Colonic mucosa (tissue), 4 donors: ENCODE results near the gene SPRYD3. TPM values are rescaled to one million over a fixed set of nuclear protein-coding genes. Genes with fewer than 3 reads are reported as not detected.

Experiments
- DNase-seq: peaks from one replicate; pipeline ENCODE4 v3.0.0-alpha.2; 2020
- H3K27ac ChIP-seq: fragments of 200-600 bp; one replicate; pipeline ENCODE4 v1.8.0; 2021
- H3K27me3 ChIP-seq: fragments of 200-600 bp; one replicate; pipeline ENCODE4 v1.8.0; 2021
- H3K36me3 ChIP-seq: fragments of 200-600 bp; one replicate; pipeline ENCODE4 v1.8.0; 2021
- H3K4me1 ChIP-seq: fragments of 200-600 bp; one replicate; pipeline ENCODE4 v1.8.0; 2021; ENCODE audit warnings: mild to moderate bottlenecking
- H3K4me3 ChIP-seq: fragments of 200-600 bp; one replicate; pipeline ENCODE4 v1.8.0; 2021
- H3K9ac ChIP-seq, 2 donors: one replicate each; pipeline ENCODE4 v1.7.0; 2013; ENCODE audit warnings: control low read depth in 2 of 2, low read depth in 2 of 2, low read length in 2 of 2
- H3K9me3 ChIP-seq: fragments of 200-600 bp; one replicate; pipeline ENCODE4 v1.8.0; 2021
- intact Hi-C: fragments of 100-400 bp; cut with DNase I; formaldehyde crosslinking; loops from one replicate; pipeline ENCODE4 v1.14.1; 2022
- total RNA-seq, 2 donors: library from RNA; stranded (reverse); fragmentation: NEBNext Ultra II Directional in 1 of 2; extraction: Animal tissue kit (Norgen Biotek cat#: 25700) in 1 of 2; gene quantifications; one replicate each; pipeline ENCODE4 v1.2.1, GENCODE V29; 2021
- TF ChIP-seq, protein P1 (sequence below): fragments of 200-600 bp; IDR thresholded peaks from one replicate; pipeline ENCODE4 v1.8.0; 2022; ENCODE audit warnings: antibody characterized with exemption, mild to moderate bottlenecking
- donor health status: healthy.
- donor health status: DM: no; HTN: no; CAD: no.
- donor health status: DM: no; HTN: no; CAD: no.

Gene SPRYD3
- total RNA-seq, 2 donors from 2014 or later, result 32.5 to 35.0 TPM

GRCh38 chr12:53102883-53103807, 24.0 kb upstream of the SPRYD3 start, which contains the start of gene SOAT2:
Gene SOAT2, plus strand, starts transcription at chr12:53103486. Its CDS starts 92 bp downstream, at chr12:53103578.
- Histone ChIP-seq H3K27ac (no peak within 1 kb of the TSS), H3K9me3 (no peaks in the 10 kb centered on the region), H3K36me3 (no peaks in the 10 kb centered on the region), H3K9ac (no peak within 1 kb of the TSS), H3K4me1 (peaks cover 6% of the 10 kb centered on the region), H3K27me3 (no peaks in the 10 kb centered on the region), H3K4me3 (no peak within 1 kb of the TSS)
- peak; percentile 19 for DNase-seq
- TF ChIP-seq, protein P1, sequence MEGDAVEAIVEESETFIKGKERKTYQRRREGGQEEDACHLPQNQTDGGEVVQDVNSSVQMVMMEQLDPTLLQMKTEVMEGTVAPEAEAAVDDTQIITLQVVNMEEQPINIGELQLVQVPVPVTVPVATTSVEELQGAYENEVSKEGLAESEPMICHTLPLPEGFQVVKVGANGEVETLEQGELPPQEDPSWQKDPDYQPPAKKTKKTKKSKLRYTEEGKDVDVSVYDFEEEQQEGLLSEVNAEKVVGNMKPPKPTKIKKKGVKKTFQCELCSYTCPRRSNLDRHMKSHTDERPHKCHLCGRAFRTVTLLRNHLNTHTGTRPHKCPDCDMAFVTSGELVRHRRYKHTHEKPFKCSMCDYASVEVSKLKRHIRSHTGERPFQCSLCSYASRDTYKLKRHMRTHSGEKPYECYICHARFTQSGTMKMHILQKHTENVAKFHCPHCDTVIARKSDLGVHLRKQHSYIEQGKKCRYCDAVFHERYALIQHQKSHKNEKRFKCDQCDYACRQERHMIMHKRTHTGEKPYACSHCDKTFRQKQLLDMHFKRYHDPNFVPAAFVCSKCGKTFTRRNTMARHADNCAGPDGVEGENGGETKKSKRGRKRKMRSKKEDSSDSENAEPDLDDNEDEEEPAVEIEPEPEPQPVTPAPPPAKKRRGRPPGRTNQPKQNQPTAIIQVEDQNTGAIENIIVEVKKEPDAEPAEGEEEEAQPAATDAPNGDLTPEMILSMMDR, result no peak
- intact Hi-C loops, result no loop called here

- Histone ChIP-seq H3K9me3 (no peaks in the 10 kb centered on the region), H3K9ac (no peak overlapping the region), H3K27ac (no peak overlapping the region), H3K36me3 (no peaks in the 10 kb centered on the region), H3K27me3 (no peaks in the 10 kb centered on the region), H3K4me3 (no peak overlapping the region), H3K4me1 (peaks cover 16% of the 10 kb centered on the region)
- DNase-seq, result peak; percentile 17
- TF ChIP-seq, protein P1, result no peak
- intact Hi-C loops, result no loop called here
These were observed 23.0 kb upstream of the SPRYD3 start for GRCh38 chr12:53101931-53102781.

DNA sequence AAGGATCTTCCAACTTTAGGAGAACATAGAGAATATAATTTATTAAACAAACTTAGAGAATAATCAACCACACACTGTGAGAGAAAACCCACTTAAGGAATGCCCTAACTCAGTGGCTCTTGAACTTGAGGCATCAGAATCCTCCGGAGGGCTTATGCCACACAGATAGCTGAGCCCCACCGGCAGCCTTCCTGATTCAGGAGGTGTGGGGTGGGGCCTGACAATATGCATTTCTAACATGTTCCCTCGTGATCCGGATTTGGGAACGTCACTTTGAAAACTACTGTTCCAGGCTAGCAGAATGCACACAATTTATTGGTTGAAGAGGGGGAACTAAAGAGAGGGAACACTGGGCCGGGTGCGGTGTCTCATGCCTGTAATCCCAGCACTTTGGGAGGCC, 22.1 kb upstream of the SPRYD3 start:
- H3K9ac ChIP-seq, result no peak overlapping the region
- DNase-seq, result peak; percentile 15
- no peak overlapping the region for H3K4me3 ChIP-seq
- no peaks in the 10 kb centered on the region for H3K27me3 ChIP-seq
- no peaks in the 10 kb centered on the region for H3K9me3 ChIP-seq
- intact Hi-C loops, result no loop called here
- H3K4me1 ChIP-seq, result peaks cover 18% of the 10 kb centered on the region
- H3K27ac ChIP-seq, result no peak overlapping the region
- TF ChIP-seq, protein P1, result no peak
- H3K36me3 ChIP-seq, result no peaks in the 10 kb centered on the region

GRCh38 chr12:53100466-53101151, 21.4 kb upstream of the SPRYD3 start:
- no peak overlapping the region for H3K9ac ChIP-seq
- H3K36me3 ChIP-seq, result no peaks in the 10 kb centered on the region
- DNase-seq, result peak; percentile 15
- H3K4me3 ChIP-seq, result no peak overlapping the region
- no peaks in the 10 kb centered on the region for H3K27me3 ChIP-seq
- H3K27ac ChIP-seq, result no peak overlapping the region
- TF ChIP-seq, protein P1, result no peak
- intact Hi-C loops, result no loop called here
- peaks cover 18% of the 10 kb centered on the region for H3K4me1 ChIP-seq
- H3K9me3 ChIP-seq, result no peaks in the 10 kb centered on the region
